HPDE6-E6E7 (cell line): ENCODE measurements around the gene DNAH12.

Experiments used
- DNase-seq: peaks from one replicate; pipeline ENCODE4 v3.0.0; 2011; ENCODE audit warnings: missing footprints; ENCODE audit errors: extremely low spot score

DNAH12 gene, protein sequence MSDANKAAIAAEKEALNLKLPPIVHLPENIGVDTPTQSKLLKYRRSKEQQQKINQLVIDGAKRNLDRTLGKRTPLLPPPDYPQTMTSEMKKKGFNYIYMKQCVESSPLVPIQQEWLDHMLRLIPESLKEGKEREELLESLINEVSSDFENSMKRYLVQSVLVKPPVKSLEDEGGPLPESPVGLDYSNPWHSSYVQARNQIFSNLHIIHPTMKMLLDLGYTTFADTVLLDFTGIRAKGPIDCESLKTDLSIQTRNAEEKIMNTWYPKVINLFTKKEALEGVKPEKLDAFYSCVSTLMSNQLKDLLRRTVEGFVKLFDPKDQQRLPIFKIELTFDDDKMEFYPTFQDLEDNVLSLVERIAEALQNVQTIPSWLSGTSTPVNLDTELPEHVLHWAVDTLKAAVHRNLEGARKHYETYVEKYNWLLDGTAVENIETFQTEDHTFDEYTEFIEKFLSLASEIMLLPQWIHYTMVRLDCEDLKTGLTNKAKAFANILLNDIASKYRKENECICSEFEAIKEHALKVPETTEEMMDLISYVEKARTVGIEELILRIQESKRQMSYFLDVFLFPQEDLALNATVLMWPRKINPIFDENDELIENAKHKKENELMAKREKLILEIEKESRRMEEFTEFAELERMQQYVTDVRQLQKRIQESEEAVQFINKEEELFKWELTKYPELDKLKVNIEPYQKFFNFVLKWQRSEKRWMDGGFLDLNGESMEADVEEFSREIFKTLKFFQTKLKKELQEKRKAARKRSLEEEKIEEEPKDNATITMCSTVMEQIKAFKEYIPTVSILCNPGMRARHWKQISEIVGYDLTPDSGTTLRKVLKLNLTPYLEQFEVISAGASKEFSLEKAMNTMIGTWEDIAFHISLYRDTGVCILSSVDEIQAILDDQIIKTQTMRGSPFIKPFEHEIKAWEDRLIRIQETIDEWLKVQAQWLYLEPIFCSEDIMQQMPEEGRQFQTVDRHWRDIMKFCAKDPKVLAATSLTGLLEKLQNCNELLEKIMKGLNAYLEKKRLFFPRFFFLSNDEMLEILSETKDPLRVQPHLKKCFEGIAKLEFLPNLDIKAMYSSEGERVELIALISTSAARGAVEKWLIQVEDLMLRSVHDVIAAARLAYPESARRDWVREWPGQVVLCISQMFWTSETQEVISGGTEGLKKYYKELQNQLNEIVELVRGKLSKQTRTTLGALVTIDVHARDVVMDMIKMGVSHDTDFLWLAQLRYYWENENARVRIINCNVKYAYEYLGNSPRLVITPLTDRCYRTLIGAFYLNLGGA (N-terminal part only)

DNA sequence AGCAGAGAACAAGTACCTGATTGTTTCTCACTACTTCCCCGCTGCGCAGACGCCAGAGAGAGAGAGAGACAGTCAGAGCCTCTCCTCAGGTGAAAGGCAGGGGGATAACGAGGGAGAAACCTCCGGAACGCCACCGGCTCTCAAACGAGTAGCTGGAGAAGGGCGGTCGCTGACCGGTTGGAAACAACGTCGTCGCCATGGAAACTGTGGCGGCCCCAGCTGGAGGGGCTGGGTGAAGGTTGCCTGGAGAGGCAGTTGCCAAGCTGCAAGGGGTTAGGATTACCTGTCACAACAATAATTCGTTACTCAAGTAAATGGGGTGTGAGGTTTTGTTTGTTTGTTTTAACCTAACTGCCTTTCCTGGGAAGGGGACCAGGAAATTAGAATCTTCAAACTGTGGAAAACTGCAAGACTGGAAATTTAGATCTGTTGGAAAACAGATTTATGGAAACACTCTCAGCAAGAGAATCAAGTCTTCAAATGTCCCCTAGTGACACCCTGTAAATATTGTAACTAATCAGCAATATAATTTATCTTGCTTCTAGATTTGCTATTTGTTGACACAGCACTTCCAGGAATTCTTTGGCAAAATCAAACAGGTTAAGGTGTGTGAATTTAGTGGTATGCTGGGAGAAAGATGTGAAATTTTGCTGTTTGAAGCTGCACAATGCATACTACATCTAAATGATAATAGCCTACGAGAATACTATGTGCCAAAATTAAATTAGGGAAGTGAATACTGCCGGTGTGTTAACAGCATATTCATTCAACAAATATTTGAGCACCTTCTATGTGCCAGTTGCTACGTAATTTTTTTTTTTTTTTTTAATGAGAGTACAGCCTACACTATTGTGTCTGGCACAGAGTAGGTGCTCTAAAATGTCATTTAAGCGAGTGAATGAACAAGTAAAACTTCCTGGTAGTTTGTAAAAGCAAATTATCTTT is at the start of gene DNAH12:
TSS of gene DNAH12 (minus strand) at position 164 of the 945 bp plus-strand sequence. CDS start 1,474 bp downstream, outside the sequence.
- DNase-seq, result no peak

DNA sequence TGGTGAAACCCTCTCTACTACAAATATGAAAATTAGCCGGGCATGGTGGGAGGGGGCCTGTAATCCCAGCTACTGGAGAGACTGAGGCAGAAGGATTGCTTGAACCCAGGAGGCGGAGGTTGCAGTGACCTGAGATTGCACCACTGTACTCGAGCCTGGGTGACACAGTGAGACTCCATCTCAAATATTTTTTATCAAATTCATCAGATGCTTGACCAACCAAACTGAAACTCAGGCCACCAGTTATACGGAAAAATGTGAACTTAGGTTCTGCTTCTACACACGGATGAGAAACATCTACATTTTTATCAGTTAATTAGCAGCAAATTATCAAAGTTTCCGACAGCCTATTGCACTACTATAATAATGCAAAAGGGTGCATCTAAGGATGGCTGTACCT is 48.2 kb upstream of the DNAH12 start:
- DNase-seq, result no peak

DNA sequence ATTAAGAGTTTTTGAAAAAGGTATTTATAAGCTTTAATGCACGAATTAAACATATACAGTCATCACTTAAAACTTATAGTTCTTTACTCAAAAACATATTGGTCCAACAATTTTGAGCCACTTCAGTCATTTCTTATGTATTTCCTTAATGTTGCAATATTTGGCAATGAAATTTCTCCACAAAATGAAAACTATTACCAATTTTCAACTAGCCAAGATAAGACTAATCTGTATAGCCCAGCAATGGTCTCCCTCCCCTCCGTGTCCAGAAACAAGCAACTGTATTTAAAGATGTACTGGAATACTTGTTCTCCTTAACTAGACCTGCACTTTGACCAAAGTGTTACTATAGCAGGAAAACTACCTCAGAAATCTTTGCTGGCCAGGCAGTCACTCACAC is 43.8 kb upstream of the DNAH12 start:
- no peak for DNase-seq

DNA sequence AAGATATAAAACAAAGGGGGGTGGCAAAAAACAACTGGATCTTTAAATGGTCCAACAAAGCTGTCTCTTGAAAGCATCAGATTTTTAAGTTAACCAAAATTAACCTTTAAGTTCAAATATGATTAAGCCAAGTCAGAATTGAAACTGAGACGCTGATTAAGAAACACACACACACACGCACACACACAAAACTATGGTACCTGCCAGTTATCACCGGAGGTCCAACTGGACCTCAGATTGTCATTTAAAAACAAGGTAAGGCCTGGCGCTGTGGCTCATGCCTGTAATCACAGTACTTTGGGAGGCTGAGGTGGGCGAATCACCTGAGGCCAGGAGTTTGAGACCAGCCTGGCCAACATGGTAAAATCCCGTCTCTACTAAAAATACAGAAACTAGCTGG is 42.6 kb upstream of the DNAH12 start:
- DNase-seq, result no peak

DNA sequence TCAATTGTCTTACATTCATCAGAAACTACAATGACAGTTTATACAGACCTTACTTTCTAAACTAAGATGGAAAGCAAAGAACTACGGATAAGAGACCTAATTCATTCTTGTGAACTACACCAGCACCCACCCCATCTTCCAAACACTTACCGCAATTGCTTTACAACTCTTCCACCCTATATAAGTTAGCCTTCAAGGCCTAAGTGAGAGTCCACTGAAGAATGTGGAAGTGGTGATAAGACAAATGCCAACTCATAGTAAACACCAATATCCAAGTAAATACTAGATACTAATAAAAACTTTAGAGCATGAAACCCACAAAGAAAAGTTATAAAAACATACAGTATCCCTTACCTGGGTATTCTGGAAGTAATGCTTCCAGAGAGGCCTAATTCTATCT is 39.4 kb upstream of the DNAH12 start:
- no peak for DNase-seq

DNA sequence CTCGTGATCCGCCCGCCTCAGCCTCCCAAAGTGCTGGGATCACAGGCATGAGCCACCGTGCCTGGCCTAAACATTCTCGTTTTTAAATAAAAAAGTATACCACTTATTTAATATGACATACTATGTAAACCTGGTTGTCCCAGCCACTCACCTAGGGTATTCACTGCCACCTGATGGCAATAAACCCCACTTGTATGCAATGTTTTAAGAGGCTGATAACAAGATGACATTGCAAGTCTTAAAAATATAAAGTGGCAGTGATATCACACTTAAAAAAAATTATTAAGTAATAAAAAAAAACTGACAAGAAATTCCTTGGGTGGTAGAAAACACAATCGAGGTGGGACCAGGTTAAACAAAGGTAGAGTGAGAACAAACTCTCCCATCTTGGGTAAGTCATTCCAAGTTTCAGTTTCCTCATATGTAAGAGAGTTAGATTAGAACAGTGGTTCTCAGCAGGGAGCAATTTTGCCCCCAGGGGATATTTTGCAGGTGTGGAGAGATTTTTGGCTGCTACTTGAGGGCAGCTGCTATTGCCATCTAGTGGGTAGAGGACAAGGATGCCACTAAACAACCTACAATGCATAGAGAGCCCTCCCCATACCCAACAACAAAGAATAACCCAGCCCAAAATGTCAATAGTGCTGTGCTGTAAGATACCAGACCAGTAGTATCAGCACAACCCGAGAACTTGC is 38.5 kb upstream of the DNAH12 start:
- peak; percentile 9 for DNase-seq

DNA sequence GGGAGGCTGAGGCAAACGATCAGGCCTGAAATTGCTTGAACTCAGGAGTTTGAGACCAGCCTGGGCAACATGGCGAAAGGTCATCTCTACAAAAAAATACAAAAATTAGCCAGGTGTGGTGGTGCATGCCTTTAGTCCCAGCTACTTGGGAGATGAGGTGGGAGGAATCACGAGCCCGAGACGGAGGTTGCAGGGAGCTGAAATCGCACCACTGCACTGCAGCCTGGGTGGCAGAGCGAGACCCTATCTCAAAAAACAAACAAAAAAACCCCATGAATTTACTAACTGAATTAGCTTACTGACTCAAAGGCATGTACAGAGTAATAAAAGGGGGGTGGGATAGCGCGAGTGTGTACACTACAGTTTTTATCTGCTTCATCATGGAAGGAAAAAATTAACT is 33.7 kb upstream of the DNAH12 start:
- DNase-seq, result no peak

DNA sequence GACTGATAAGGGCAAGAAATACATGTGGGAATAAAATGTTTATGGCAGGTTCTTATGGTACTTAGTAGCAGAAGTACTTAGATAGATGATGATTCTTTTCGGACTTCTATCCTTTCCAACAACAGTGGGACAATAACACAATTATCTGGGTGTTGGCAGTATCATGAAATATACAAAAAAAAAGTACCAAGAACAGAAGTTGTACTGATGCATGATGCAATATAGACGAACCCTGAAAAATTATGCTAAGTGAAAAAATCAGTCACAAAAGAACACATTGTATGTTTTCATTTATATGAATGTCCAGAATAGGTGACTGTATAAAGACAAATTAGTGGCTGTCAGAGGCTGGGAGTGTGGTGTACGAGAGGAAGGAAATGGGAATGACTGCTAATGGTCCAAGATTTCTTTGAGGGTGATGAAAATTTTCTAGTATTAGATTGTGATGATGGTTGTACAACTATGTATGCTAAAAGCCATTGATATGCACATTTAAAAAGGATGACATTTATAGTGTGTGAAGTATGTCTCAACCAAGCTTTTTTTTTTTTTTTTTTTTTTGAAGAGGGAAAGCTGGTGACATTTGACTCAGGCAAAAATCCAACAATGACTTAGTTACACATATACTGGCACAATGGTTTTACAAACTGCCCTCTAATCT is 32.0 kb upstream of the DNAH12 start:
- DNase-seq, result no peak

DNA sequence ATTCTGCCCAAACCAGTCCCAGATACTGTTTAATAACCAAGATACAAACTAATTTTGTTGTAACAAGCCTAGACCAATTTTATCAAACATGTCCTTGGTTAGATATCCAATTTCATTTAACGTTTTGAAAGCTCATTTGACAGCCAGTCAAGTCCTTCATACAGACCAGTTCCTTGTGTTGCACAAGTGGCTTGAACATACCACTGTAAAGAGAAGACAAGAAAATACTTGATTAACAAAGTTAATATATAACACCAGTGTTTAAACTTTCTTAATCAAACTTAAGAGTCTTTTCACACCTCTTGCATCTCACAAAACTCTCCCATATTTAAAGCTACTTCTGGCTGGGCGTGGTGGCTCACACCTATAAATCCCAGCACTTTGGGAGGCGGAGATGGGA is 28.0 kb upstream of the DNAH12 start:
- no peak for DNase-seq

DNA sequence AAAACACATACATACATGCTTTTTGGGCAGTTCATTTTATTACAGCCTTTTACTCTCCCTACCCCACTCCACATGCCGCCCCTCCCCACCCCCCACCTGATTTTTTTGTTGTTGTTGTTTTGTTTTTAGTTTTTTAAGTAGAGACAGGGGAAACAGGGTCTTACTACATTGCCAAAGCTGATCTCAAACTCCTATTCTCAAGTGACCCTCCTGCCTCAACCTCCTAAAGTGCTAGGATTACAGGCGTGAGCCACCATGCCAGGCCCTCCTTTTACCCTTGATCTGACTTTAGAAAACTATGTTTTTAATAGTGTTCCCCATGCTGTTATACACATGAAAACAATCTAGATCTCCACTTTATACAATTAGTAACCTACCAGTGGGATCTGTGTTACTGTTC is 26.7 kb upstream of the DNAH12 start:
- no peak for DNase-seq

DNA sequence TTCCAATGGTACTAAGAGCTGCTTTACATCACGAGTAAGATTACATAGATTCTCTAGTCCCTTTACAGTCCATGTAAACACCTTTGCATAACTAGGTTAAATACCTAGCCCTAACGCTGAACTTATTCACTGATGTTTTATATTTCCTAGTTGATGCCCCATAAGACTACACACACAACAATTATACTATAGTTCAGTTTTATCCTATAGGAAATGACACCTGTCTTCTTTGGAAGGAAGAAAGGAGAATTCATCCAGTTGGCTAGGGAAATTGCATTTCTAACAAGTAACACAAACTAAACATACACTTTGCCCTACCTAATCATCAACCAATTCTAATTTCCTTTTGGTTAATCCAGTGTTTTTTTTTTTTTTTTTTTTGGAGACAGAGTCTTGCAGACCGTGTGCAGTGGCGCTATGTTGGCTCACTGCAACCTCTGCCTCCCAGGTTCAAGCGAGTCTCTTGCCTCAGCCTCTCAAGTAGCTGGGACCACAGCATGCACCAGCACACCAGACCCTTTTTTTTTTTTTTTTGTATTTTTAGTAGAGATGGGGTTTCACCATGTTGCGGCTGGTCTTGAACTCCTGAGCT is 25.8 kb upstream of the DNAH12 start:
- no peak for DNase-seq

DNA sequence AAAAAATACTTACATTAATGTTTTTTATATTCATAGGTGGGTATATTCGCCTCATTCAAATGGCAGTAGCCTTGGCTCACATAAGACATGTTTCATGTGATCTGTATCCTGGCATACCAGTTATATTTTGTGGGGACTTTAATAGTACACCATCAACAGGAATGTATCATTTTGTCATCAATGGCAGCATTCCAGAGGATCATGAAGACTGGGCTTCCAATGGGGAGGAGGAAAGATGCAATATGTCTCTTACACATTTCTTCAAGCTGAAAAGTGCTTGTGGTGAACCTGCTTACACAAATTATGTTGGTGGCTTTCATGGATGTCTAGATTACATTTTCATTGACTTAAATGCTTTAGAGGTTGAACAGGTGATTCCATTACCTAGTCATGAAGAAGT is 15.4 kb upstream of the DNAH12 start:
- DNase-seq, result no peak

DNA sequence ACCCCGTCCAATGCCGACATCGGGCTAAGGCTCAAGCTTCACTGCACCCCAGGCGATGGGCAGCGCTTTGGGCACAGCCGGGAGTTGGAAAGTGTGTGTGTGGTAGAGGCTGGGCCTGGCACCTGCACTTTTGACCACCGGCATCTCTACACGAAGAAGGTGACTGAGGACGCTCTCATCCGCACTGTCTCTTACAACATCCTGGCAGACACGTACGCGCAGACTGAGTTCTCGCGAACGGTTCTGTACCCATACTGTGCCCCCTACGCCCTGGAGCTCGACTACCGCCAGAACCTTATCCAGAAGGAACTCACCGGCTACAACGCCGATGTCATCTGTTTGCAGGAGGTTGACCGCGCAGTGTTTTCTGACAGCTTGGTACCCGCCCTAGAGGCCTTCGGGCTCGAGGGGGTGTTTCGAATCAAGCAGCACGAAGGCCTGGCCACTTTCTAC is 13.0 kb upstream of the DNAH12 start:
- no peak for DNase-seq

DNA sequence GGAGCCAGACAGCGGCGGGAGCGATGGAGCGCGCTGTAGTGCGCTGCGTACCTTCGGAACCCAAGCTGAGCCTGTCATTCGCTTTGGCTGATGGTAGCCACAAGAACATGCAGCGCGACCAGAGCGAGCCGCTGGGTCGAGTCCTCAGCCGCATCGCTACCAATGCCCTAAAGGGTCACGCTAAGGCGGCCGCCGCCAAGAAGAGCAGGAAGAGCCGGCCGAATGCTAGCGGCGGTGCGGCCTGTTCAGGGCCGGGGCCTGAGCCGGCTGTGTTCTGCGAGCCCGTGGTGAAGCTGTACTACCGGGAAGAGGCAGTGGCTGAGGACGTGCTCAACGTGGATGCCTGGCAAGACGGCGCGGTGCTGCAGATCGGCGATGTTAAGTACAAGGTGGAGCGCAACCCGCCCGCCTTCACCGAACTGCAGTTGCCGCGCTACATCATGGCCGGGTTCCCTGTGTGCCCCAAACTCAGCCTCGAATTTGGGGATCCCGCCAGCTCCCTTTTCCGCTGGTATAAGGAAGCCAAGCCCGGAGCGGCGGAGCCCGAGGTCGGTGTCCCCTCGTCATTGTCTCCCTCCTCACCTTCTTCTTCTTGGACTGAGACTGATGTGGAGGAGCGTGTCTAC is 12.4 kb upstream of the DNAH12 start:
- no peak for DNase-seq

DNA sequence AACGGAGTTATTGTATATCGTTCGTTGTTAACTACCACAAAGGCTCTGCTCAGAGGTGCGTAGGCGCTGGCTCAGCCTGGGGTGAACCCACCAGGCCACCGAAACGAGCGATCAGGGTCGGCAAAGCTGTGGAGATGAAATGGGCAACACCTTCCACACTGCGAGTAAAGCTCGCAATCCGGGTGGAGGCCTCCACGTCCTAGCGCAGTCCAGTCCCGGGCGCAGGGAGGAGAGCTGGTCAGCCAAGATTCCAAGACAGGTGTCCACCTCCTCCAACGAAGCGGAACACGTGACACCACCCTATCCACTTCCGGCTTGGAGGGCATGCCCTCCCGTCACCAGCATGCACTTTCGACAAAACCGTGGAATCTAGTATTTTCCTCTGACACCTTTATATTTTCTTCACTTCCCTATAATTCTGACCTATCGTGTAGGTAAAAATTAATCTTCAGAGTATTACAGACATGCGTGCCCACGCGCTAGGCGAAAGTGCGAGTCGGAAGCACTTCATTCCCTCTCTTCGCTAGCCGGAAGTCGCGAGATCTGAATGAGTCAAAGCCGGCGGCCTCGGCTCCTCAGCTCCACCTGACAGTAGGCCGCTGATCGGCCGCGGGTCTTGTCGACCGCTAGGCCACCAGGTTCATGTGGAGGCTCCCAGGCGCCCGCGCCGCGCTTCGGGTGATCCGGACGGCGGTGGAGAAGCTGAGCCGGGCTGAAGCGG is 11.8 kb upstream of the DNAH12 start, which contains the start of gene PDE12:
TSS of gene PDE12 (plus strand) at position 537 of the 721 bp plus-strand sequence. CDS start at position 643, 106 bp downstream.
- no peak for DNase-seq

DNA sequence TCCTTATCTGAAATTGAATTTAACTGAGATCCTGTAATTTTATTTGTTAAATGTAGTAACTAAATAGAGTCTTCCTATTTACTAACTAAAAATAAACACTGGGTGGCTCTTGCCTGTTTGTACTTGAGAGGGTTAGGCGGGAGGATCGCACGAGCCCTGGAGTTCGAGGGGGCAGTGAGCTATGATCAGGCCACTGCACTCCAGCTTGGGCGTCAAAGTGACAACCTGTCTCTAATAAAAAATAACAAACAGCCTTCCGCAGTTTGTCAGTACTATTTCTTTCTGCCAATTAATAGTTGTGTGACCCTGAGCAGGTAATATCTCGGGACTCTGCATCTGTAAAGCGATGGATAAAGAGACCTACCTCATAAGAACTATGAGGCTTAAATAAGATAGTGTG is 11.2 kb upstream of the DNAH12 start:
- no peak for DNase-seq

DNA sequence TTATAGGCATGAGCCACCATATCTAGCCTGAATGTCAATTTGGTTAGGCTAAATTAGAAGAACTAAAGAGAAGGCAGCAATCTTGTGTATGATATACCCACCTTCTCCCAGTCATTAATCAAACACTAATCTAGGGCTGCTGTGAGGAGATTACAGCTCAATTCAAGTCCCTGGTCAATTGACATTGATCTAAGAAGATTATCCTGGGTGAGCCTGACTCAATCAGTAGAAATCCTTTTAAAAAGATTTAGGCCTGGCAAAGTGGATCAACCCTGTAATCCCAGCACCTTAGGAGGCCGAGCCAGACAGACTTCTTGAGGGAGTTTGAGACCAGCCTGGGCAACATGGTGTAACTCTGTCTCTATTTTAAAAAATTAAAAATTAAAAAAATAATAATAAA is 2.5 kb upstream of the DNAH12 start:
- DNase-seq, result no peak
